RPMI8226 (cell line): ENCODE measurements around the gene BAIAP2.

Source experiments
- DNase-seq: peaks from one replicate; pipeline ENCODE4 v3.0.0-alpha.2; 2015

The BAIAP2 gene

DNA sequence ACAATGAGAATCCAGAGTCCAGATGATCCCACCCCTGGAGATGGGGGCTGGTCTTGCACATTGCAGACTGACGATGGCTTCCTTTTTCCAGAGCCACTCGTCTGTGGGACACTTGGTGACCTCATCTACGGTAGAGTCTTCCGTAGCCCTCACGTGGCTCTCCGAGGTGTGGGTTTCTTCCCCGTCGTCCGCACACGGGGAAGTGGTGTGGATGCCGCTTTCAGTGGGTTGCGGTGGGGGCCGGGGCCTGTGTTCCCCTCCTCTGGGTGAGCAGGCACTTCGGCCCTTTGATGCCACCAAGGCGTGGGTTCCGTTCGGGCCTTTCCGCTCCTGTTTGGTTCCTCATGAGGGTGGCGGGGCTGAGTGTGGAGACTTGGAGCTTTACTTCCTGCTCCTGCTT is 21.4 kb downstream of the BAIAP2 start:
- DNase-seq, result no peak

DNA sequence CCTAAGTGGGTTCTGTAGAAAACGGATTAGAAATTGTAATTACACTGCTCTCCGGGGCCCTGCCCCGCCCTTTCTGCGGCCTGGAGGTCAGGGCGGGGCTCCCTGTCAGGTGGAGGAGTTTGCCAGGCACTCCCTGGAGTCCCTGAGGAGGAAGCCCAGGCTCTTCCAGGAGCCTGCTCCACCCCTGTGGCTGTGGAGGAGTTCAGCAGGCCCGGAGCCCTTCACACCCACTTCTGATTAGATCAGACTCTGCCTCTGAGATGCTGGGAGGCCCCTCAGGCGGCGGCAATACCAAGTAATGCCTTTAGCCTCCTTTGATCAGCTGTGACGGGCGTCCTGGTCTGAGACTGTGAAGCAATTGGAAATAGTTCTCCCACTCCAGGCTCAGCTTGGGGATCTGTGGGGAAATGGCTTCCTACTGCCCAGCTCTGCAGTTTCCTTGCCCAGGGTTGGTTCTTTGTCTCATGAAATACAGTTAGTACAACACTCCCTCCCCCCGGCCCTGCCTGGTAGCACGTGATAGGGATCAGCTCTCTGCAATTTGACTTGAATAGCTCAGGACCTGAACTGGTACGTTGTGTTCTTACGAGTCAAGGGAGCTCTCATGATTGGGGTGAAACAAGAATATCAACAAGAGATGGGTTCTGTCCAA is 22.3 kb downstream of the BAIAP2 start:
- DNase-seq, result no peak

DNA sequence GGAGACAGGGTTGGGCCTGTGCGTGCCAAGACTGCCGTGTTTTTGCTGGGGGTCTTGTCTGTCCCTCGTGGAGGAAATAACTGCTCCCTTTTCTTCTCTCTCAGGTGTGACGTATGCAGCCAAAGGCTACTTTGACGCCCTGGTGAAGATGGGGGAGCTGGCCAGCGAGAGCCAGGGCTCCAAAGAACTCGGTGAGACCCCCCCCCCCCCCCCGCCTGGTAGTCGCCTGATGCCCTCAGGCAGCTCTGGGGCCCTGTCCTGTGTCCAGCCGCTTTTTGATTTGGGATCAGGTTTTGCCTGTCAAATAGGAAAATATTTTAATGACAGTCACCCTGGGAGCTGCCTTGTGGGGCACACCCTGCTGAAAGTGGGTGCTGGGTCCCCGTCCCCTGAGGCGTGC is 22.8 kb downstream of the BAIAP2 start:
- no peak for DNase-seq

DNA sequence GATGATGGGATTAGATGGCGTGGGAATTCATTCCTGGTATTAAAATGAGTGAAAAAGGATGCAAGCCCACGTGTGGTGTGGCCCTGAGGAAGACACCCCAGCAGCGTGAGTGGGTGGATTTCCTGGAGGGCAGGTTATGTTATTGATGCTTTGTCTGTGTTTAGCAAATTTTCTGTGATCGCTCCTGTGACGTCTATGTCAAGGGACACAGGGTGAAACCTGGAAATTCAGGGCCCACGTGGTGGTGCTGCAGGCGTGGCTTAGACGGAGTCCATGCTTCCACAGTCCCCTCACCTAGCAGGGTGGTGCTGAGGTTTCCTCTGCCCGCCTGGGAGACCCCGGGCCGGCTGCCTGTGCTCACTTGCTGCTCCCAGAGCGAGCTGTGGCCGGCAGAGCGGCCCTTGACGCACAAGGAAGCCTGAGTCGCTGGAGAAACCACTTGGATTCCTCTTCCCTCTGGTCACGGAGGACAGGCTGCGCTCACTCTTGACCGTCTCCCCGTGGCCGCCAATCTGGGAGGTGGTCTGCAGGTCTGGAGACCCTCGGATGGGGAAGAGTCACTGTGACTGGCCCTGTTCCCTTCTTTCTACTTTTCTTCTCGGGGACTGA is 23.4 kb downstream of the BAIAP2 start:
- DNase-seq, result no peak

DNA sequence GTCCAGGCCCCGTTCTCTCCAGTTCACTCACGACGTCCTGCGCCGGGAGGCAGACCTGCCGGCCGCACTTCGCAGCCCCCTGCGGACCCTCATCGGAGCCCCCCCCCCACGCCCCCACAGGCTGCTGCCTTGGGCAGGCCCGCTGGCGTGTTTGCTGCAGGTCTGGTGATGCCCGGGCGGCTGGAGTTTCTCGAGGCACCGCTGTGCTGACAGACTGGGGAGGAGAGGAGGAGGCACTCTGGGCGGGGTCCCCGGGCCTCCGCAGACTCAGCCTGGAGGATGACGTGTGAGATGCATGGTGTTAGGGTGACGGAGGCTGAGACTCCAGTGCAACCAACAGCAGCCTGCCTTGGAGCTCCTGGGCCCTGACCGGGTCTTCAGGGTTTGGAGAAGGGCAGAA is 24.1 kb downstream of the BAIAP2 start:
- no peak for DNase-seq

DNA sequence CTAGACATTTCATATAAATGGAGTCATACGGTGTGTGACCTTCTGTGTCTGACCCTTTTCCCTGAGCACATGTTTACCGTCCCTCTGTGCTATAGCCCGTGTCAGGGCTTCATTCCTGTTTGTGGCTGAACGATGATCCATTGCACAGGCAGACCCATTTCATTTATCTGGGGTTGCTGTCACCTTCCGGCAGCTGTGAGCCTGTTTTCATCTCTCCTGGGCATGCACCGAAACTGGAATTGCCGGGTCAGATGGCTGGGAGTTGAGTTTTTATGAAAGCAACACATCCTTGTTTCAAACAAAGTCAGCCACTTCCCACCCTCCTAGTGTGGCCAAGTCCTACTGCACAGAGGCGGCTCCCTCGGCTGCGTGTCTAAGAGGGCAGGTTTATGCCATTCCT is 25.5 kb downstream of the BAIAP2 start:
- peak; percentile 21 for DNase-seq

DNA sequence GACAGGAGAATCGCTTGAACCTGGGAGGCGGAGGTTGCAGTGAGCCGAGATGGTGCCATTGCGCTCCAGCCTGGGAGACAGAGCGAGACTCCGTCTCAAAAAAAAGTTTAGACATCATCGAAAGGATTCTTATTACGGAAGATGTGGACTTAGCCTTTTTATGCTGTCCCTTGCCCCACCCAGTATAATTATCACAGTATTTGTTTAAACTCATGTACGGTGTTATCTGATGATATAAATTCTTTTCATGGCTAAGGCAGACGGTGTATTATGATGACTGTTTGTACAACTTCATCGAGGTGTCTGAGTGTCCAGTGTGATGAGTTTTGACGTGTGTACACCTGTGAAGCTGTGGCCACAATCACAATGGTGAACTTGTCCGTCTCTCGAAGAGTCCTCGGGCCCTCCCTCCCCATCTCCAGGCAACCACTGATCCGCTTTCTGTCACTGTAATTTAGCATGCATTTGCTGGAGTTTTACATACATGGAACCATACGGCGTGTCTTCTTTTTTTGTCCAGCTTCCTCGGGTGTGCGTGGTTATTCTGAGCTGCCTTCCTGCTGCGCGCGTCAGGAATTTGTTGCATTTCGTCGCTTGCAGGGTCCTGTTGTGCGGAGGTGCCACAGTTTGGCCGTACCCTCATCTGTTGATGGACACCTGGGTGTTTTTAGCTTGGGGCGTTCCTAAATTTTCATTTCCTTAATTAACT is 26.2 kb downstream of the BAIAP2 start:
- no peak for DNase-seq

DNA sequence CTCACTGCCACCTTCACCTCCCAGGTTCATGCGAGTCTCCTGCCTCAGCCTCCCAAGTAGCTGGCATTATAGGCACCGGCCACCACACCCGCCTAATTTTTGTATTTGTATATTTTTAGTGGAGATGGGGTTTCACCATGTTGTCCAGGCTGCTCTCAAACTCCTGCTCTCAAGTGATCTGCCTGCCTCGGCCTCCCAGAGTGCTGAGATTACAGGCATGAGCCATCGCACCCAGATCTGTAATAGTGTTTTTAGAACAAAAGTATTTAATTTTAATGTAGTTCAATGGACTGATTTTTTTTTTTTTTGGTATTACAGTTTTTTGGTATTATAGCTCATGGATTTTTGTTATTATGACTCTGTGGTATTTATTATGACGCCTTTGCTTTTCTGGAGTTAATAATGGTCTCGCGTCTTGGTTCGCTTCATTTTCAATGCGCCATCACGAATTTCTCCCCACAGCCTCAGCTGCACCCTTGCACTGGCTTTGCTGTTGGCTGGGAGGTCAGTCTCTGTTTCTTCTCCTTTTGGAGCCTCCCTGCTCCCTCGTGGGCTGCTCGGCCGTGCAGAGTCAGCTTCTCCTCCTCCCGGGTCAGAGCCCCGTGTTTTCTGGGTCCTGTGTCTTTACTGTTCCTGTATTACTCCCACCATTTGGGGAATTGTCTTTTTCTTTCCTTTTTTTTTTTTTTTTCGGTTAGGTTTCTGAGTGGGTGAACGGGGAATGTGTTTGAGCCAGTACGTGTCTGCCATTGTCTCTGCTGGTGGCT is 27.2 kb downstream of the BAIAP2 start:
- no peak for DNase-seq

DNA sequence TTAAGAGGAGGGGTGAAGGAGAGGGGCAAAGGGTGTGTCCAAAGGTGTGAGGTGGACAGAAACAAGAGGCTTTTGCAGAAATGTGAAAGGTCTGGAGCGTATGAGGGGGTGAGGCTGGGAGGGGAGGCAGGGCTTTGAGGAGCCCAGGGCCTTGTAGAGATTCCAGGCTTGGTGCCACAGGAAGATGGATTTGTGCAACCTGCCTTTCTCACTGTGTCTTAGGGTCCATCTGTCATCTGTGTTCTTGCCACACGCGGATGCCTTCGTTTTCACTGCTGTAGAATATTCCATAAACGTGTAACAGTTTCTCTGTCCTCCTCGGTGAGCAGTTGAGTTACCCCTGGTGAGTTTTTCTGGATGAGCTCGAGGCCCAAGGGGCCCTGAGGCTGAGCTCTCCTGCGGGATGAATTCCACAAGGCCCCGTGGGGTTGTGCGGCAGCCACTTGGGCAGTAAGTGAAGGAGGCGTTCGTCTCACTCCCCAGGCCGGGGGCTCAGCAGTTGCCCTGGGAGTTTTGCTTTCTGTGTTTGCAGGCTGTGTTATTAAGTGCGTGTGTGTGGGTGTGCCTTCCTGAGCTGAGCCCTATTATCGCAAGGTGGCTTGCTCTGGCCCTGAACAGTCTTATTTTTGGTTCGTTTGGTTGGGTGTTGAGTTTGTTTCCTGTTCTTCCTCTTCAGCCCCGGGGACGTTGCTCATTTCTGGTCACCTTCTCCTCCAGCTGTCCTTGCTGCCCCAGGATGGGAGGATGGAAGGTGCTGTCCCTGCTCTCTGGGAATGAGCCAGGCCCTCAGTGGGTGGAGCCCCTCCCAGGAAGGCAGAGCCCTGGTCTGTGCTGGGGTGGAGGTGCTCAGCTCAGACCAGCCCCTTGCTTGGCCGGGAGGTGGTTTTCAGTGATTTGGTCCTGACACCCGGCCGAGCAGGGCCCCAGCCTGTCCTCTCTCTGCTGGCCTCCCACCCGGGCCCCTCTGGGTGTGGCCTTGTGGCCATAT is 28.4 kb downstream of the BAIAP2 start:
- no peak for DNase-seq

DNA sequence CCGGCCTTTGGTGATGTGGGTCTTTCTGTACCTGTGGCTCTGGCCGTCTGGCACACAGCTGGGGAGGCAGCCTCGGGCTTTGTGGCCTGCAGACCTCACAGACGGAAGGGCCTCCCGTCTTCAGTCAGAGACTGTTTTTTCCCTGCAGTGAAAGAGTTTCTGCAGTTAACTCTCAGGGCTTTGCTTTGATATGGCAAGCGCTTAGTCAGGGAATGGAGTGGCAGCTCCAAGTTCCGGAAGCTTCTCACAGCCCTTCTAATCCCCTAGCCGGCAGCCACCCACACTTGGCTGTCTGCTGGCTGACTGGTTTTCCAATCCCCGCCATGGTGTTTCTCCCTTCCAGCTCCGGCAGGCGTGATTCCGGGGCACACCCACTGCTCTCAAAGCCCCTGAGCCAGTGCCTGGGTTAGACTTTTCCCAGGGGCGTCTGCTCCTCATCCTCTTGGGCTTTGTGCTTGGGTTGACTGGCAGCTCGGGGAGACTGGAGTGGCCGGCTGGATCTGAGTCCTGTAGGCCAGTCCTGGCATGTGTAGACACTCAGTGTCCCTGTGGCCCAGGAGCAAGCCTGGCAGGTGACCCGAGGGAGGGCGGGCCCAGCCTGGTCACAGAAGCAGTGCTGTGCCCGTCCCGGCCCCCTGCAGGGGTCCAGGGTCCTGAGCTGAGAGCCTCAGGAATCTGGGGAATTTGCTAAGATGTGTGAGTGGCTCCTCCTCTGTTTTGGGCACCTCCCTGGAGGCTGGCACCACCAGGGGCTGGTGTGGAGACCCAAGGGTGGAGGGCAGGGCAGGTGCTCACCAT is 29.9 kb downstream of the BAIAP2 start:
- DNase-seq, result no peak

DNA sequence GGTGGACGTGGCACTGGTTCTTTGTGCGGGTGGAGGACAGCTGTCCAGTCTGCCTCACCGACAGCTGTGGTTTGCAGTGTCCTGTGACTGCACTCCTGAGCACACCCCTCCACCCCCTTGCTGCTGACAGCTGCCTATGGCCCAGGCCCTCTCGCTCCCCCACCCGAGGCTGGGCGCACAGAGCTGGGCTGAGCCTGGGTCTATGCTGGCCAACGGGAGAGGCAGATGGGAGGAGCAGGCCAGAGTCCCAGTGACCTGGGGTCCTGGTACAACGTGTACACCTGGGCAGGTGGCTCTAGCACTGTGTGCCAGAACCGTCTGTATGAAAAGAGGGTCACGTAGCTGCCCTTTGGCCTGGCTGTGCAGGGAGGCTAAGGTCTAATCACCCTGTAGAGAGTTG is 30.5 kb downstream of the BAIAP2 start:
- DNase-seq, result no peak

DNA sequence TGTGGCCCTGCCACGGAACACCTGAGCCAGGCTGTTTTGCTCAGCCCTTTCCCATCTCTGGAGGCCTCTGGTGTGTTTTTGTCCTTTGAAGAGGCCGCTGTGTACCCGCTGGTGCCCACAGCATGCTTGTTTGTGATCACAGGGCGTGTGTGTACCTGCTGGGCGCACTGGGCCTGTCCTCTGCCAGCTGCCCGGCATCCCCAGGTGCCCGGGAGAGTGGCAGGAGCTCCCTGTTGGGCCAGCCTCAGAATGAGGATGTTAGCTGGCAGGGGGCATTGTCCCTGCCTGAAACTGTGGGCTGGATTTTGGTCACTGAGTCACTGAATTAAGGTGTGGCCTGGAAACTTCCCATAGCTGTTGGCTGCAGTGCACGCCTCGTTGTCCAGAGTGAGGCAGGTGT is 31.1 kb downstream of the BAIAP2 start:
- no peak for DNase-seq

DNA sequence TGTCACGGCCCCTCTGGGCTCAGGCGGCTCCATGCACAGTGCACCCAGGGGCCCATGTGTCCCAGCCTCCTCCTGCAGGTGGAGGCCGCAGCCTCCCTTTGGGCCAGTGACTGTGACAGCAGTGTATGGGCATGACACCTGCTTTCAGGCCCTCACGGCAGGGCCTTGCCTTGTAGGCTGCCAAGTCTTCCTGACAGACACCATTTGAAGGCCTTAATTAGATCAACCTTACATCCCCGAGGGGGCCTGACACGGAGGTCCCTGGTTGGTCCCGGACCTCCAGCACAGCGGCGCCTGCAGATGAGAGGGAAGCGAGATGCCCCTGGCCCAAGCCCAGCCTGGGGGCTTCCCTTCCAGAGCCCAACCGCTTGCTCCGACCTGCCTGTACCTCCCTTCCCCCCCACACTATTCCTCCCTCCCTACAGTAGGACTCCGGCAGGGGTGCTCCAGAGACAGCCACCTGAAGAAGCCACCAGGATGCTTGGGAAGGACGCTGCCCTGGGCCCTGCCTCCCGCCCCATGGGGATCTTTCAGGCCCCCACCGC is 31.9 kb downstream of the BAIAP2 start:
- DNase-seq, result no peak

DNA sequence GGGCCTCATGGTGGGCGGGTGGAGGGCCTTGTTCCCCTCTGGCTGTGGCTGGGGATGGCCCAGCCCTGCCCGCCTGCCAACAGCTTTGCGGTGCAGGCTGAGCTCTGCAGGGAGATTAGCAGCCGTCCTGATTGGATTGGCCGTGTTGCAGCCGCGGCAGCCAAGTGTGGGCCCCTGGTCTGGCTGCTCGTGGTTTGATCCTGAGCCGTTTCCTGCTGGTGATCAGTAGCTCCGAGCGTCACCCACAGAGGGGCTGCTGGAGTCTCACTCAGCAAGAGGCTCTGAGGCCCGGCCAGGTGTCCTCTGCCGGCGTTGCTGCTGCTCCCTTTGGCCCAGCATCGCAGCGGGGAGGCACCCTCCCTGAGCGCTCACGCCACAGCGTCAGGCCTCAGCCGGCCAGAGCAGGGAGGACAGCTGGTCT is 32.5 kb downstream of the BAIAP2 start:
- no peak for DNase-seq

DNA sequence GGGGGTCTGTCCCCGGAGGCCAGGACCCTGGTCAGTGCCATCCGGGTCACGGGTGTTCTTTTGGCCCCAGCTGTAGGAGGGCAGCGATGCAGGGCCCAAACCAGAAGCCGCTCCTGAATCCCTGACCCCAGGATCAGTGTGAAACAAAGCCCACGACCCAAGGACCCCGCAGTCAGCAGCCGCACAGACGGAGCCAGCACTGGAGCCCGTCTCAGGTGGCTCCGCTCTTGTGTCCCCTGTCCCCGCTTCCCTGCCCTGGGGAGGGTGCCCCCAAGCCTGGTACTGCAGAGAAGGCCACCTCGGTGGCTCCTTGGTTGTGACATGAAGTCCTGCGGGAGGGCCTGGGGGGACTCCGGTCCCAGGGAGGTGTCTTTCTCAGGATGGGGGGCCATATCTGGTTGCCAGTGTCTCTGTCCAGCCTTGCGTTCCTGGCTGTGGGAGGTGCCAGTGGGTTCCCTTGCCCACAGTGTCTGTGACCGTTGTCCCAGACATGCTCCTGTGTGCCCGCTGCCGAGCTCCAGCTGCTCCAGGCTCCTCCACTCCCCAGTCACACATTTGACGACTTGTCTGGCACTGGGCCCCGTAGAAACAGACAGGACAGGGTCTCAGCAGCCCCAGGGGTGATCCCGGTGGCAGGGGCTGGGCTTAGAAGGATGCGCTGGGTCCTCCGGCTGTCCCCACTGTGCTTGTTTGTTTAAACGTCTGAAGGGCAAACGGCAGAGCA is 33.6 kb downstream of the BAIAP2 start:
- DNase-seq, result no peak

DNA sequence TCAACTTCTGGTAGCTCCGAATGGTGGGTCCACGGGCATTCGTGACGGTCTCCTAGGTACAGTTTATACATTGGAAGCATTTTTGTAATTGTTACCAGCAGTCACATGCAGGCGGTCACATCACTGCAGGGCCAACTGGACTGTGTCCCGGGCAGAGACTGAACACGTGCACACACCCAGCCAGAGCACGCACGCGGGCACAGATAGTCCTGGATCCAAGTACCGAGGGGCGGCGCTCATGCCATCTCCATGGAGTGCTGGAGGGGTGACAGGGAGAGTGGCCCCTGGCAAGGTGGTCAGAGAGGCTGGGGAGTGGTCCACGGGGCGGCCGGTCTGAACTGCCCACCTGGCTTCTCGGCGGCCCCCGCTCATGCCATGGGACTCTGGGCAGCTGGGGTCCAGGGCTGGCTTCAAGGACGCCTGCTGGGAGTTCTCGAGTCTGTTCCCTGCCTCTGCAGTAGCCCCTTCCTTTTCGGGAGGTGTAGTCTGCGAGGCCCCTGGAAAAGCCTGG is 34.2 kb downstream of the BAIAP2 start:
- DNase-seq, result no peak

DNA sequence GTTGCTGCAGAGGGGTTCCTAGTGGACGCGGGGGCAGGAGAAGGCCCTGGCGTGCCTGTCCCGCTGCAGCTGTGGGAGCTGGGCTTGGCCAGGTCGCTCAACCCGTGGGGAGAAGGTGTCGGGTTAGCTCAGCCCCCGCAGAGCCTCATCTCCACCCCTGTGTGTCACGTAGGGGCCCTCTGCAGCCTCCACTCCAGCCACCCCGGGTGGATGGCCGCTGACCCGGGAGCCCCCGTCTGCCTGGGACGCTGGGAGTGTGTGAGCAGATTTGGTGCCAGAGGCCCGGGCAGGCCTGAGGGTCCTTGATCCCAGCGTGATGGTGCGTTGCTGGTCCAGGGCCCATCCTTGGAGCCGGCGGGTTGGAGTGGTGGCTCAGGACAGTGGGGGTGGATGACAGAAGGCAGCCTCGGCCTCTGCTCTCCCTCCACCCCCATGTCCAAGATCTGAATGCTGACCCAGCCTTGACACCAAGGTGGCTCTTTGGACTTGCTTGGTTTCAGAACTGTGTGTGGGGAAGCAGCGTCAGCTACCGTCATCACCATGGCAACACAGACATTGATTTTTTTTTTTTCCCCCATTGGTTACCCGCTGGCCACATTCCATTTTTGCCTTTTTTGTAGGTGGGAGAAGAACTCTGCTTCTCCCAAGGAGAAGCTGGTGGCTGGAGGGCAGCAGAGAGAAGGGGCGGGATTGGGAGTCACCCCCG is 35.7 kb downstream of the BAIAP2 start:
- DNase-seq, result no peak

DNA sequence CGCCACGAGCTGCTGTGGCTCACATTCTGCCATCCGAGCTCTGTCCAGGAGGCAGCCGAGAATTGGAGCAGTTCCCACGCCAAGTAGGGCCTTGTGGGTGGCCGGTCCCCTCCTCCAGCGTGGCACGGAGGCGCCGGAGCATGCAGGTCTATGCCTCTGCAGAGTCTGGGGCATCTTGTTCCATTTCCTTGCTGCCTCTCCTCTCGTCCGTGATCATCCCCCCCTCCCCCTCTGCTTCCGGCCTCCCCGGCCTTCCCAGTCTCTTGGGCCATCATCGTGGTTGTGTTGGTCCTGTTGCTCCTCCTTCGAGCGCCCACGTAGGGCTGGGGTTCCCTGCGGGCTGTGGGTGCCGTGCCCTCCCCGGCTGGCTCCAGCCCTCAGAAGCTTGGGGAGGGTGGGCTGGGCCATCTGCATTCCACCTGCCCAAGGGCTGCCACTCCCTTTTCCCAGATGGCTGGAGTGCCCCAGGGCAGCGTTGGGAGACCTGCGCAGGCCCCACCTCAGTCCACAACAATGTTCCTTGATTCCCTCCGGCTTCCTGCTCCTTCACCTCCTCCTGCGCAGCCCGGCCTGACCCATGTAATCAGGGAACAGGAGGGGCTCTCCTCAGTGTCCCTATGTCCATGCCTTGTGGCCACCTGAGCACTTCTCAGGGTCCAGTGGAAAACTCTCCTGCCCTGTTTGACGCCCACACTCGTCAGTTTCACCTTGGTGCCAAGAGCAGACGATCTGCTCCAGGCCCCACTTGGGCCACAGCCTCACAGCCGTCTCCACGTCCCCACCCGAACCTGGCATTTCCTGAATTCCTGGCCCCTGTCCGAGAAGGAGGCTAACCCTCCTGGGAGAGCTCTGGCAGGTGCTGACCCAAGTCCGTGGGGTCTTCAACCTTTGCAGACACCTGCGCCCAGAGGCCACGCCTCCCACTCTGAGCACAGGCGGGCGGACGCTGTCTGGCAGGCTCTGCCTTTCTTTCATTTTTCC is 37.1 kb downstream of the BAIAP2 start:
- DNase-seq, result no peak
